IMR-90 (cell line): Measurements from ENCODE around the gene HINT2. TPM values are rescaled to one million over a fixed set of nuclear protein-coding genes. Genes with fewer than 3 reads are reported as not detected.

Experiments used
- ATAC-seq: fragments of 200-7000 bp; cut with Tn5 transposase; 2 replicates; pipeline ENCODE4 v1.9.1; 2020; ENCODE audit warnings: low read depth, mild to moderate bottlenecking, moderate library complexity
- BruUV-seq: library from RNA; stranded (reverse); fragments of 400-500 nt; replicated peaks from 2 replicates; lab custom pipeline; 2021; lab: Mats Ljungman, UMichigan
- CTCF ChIA-PET: fragments of 300-600 bp; formaldehyde crosslinking; extraction: SDS; loops from one replicate; lab custom pipeline; 2021; ENCODE audit warnings: antibody characterized with exemption; lab: Yijun Ruan, JAX
- POLR2A ChIA-PET: fragments of 300-600 bp; sonication (Branson Sonifier 250); formaldehyde crosslinking; loops from one replicate; lab custom pipeline; 2022; ENCODE audit warnings: antibody characterized with exemption; ENCODE audit not compliant: unreplicated experiment; lab: Charles Lee
- DNase-seq: peaks from one replicate; pipeline ENCODE4 v3.0.0; 2013
- H2AFZ ChIP-seq: replicated peaks from 2 replicates; pipeline ENCODE3; 2013; ENCODE audit warnings: low read length, mild to moderate bottlenecking; ENCODE audit not compliant: poor library complexity
- H2AK5ac ChIP-seq: 2 replicates; pipeline ENCODE4 v1.6.1; 2013; ENCODE audit warnings: low read depth, low read length, inconsistent platforms
- H2AK9ac ChIP-seq: replicated peaks from 2 replicates; pipeline ENCODE3; 2013; ENCODE audit warnings: mild to moderate bottlenecking, low read depth, low read length, moderate library complexity; ENCODE audit not compliant: poor library complexity
- H2BK120ac ChIP-seq: 2 replicates; pipeline ENCODE4 v1.6.1; 2013; ENCODE audit warnings: low read depth, low read length, inconsistent platforms
- H2BK15ac ChIP-seq: 3 replicates; pipeline ENCODE4 v1.6.1; 2013; ENCODE audit warnings: low read depth, low read length, inconsistent platforms
- H2BK20ac ChIP-seq: 2 replicates; pipeline ENCODE4 v1.6.1; 2013; ENCODE audit warnings: low read depth, mild to moderate bottlenecking, inconsistent platforms, low read length, moderate library complexity
- H2BK5ac ChIP-seq: 2 replicates; pipeline ENCODE4 v1.6.1; 2013; ENCODE audit warnings: mild to moderate bottlenecking, low read depth, low read length, inconsistent platforms; ENCODE audit not compliant: poor library complexity, severe bottlenecking
- H3K14ac ChIP-seq: replicated peaks from 2 replicates; pipeline ENCODE4 v1.6.1; 2013; ENCODE audit warnings: low read depth, low read length, inconsistent platforms
- H3K18ac ChIP-seq: 2 replicates; pipeline ENCODE4 v1.6.1; 2013; ENCODE audit warnings: low read depth, low read length, control low read depth
- H3K23ac ChIP-seq: 2 replicates; pipeline ENCODE4 v1.6.1; 2013; ENCODE audit warnings: low read depth, low read length, inconsistent platforms
- H3K27ac ChIP-seq: 2 replicates; pipeline ENCODE4 v1.5.1; 2013; ENCODE audit warnings: mild to moderate bottlenecking, control low read depth, low read length; ENCODE audit not compliant: insufficient read depth
- H3K27me3 ChIP-seq: 2 replicates; pipeline ENCODE4 v1.6.1; 2013; ENCODE audit warnings: low read length; ENCODE audit not compliant: control insufficient read depth, insufficient read depth
- H3K36me3 ChIP-seq: 2 replicates; pipeline ENCODE4 v1.6.1; 2013; ENCODE audit warnings: low read length, mixed read lengths; ENCODE audit not compliant: control insufficient read depth, insufficient read depth
- H3K4ac ChIP-seq: 2 replicates; pipeline ENCODE4 v1.6.1; 2013; ENCODE audit warnings: low read depth, low read length, inconsistent platforms
- H3K4me1 ChIP-seq: 2 replicates; pipeline ENCODE4 v1.6.1; 2013; ENCODE audit warnings: low read length, mixed read lengths; ENCODE audit not compliant: control insufficient read depth, insufficient read depth
- H3K4me2 ChIP-seq: 2 replicates; pipeline ENCODE4 v1.6.1; 2013; ENCODE audit warnings: low read depth, mild to moderate bottlenecking, control low read depth, low read length, moderate library complexity
- H3K4me3 ChIP-seq: 2 replicates; pipeline ENCODE4 v1.5.1; 2013; ENCODE audit warnings: low read depth, mild to moderate bottlenecking, control low read depth, low read length, moderate library complexity; ENCODE audit not compliant: insufficient read depth
- H3K56ac ChIP-seq: 2 replicates; pipeline ENCODE4 v1.6.1; 2013; ENCODE audit warnings: low read length, inconsistent platforms; ENCODE audit not compliant: insufficient read depth; ENCODE audit errors: extremely low read depth
- H3K79me1 ChIP-seq, 2 experiments: 2 replicates each; pipeline ENCODE4 v1.6.1; 2013; ENCODE audit warnings: low read length in 2 of 2, inconsistent platforms in 1 of 2, low read depth in 1 of 2
- H3K9ac ChIP-seq: 2 replicates; pipeline ENCODE4 v1.6.1; 2013; ENCODE audit warnings: low read depth, low read length, control low read depth
- H3K9me1 ChIP-seq: 2 replicates; pipeline ENCODE4 v1.6.1; 2013; ENCODE audit warnings: low read length, inconsistent platforms; ENCODE audit not compliant: insufficient read depth
- H3K9me3 ChIP-seq: 2 replicates; pipeline ENCODE4 v1.6.1; 2013; ENCODE audit warnings: low read length; ENCODE audit not compliant: control insufficient read depth, insufficient read depth
- H4K20me1 ChIP-seq: 2 replicates; pipeline ENCODE4 v1.6.1; 2013; ENCODE audit warnings: low read length, inconsistent platforms; ENCODE audit not compliant: insufficient read depth
- H4K5ac ChIP-seq: 2 replicates; pipeline ENCODE4 v1.6.1; 2013; ENCODE audit warnings: mild to moderate bottlenecking, low read depth, low read length, control low read depth
- H4K8ac ChIP-seq, 2 experiments: 2 replicates each; pipeline ENCODE4 v1.6.1; 2013; ENCODE audit warnings: low read depth in 2 of 2, low read length in 2 of 2, control low read depth in 1 of 2, inconsistent platforms in 1 of 2
- H4K91ac ChIP-seq: 2 replicates; pipeline ENCODE4 v1.6.1; 2013; ENCODE audit warnings: low read depth, low read length, inconsistent platforms; ENCODE audit not compliant: insufficient read depth
- BHLHE40 ChIP-seq: fragments of 150-350 bp; IDR thresholded peaks from 2 replicates; pipeline ENCODE4 v1.6.1; 2016; ENCODE audit warnings: mild to moderate bottlenecking, low read depth, low read length
- CEBPB ChIP-seq: IDR thresholded peaks from 2 replicates; pipeline ENCODE4 v1.6.1; 2012; ENCODE audit warnings: low read depth, low read length, improper control_type of control experiment
- CHD1 ChIP-seq: IDR thresholded peaks from 2 replicates; pipeline ENCODE4 v1.6.1; 2012; ENCODE audit warnings: low read depth, low read length, improper control_type of control experiment
- CTCF ChIP-seq: conservative IDR thresholded peaks from 2 replicates; pipeline ENCODE4 v1.5.1; 2012; ENCODE audit warnings: mild to moderate bottlenecking, low read depth, low read length, improper control_type of control experiment
- ELK1 ChIP-seq: fragments of 150-350 bp; IDR thresholded peaks from 2 replicates; pipeline ENCODE4 v1.6.1; 2016; ENCODE audit warnings: low read depth, mild to moderate bottlenecking, low read length, moderate library complexity, borderline replicate concordance
- FOS ChIP-seq: fragments of 150-350 bp; IDR thresholded peaks from 2 replicates; pipeline ENCODE4 v1.6.1; 2016; ENCODE audit warnings: low read depth, low read length
- MAFK ChIP-seq: IDR thresholded peaks from 2 replicates; pipeline ENCODE4 v1.6.1; 2012; ENCODE audit warnings: low read depth, low read length, improper control_type of control experiment
- MAZ ChIP-seq: IDR thresholded peaks from 2 replicates; pipeline ENCODE4 v1.6.1; 2012; ENCODE audit warnings: low read depth, mild to moderate bottlenecking, low read length, improper control_type of control experiment, moderate library complexity, borderline replicate concordance
- MXI1 ChIP-seq: IDR thresholded peaks from 2 replicates; pipeline ENCODE4 v1.6.1; 2012; ENCODE audit warnings: low read depth, mild to moderate bottlenecking, low read length, moderate library complexity, borderline replicate concordance
- NFE2L2 ChIP-seq: fragments of 150-350 bp; IDR thresholded peaks from 2 replicates; pipeline ENCODE4 v1.6.1; 2016; ENCODE audit warnings: low read depth, mild to moderate bottlenecking, low read length
- POLR2A ChIP-seq: IDR thresholded peaks from 2 replicates; pipeline ENCODE4 v1.6.1; 2012; ENCODE audit warnings: mild to moderate bottlenecking, low read depth, low read length
- RAD21 ChIP-seq: IDR thresholded peaks from 2 replicates; pipeline ENCODE4 v1.6.1; 2012; ENCODE audit warnings: low read length, improper control_type of control experiment
- RCOR1 ChIP-seq: IDR thresholded peaks from 2 replicates; pipeline ENCODE4 v1.6.1; 2012; ENCODE audit warnings: mild to moderate bottlenecking, low read length, improper control_type of control experiment; ENCODE audit not compliant: insufficient replicate concordance
- RFX5 ChIP-seq: IDR thresholded peaks from 2 replicates; pipeline ENCODE4 v1.8.0; 2012; ENCODE audit warnings: low read depth, mild to moderate bottlenecking, low read length, moderate library complexity
- SMC3 ChIP-seq: fragments of 150-350 bp; IDR thresholded peaks from 2 replicates; pipeline ENCODE4 v1.6.1; 2016; ENCODE audit warnings: low read depth, mild to moderate bottlenecking, antibody characterized with exemption, low read length, moderate library complexity
- dilution Hi-C: fragments of 300-500 bp; cut with HindIII; formaldehyde crosslinking; loops from one replicate; pipeline ENCODE4 v1.14.3; 2018; ENCODE audit warnings: low sequenced_read_pairs; ENCODE audit not compliant: unreplicated experiment
- in situ Hi-C: fragments of 300-500 bp; cut with MboI; formaldehyde crosslinking; loops from 3 replicates; pipeline ENCODE4 v1.14.3; 2019; ENCODE audit warnings: low sequenced_read_pairs, inconsistent platforms, mixed read lengths
- intact Hi-C: fragments of 100-400 bp; cut with micrococcal nuclease; formaldehyde crosslinking; loops from 2 replicates; pipeline ENCODE4 v1.10.0; 2022
- polyA plus RNA-seq, 3 experiments: library from polyadenylated mRNA; depleted of rRNA; stranded (reverse); fragments of >200 nt; gene quantifications; 2 replicates each; pipeline ENCODE4 v1.2.3, GENCODE V29; 2012; ENCODE audit warnings: low replicate concordance in 1 of 3
- total RNA-seq: library from RNA; depleted of rRNA; stranded (reverse); fragments of >200 nt; gene quantifications from 2 replicates; pipeline ENCODE4 v1.2.3, GENCODE V29; 2012
- TF ChIP-seq, protein P1 (sequence below): fragments of 150-350 bp; IDR thresholded peaks from 2 replicates; pipeline ENCODE4 v1.6.1; 2017; ENCODE audit warnings: mild to moderate bottlenecking, antibody characterized with exemption, low read length, low read depth

Gene HINT2
- total and polyA plus RNA-seq, 2 of the 4 experiments (the other 2 are of a cell fraction): 7.5 to 20.6 TPM

- no peak overlapping the region for H3K56ac ChIP-seq
- no peak overlapping the region for H3K23ac ChIP-seq
- no peak for ATAC-seq
- no peak overlapping the region for H2AFZ ChIP-seq
- CTCF ChIA-PET: no interaction called here
- H3K9ac ChIP-seq: no peak overlapping the region
- no peak overlapping the region for H2BK20ac ChIP-seq
- H3K4me2 ChIP-seq: no peak overlapping the region
- H3K9me3 ChIP-seq: no peaks in the 10 kb centered on the region
- H3K27me3 ChIP-seq: peaks cover 39% of the 10 kb centered on the region
- no peaks in the 10 kb centered on the region for H3K79me1 ChIP-seq
- H4K91ac ChIP-seq: no peak overlapping the region
- H2AK9ac ChIP-seq: no peak overlapping the region
- H2BK120ac ChIP-seq: no peak overlapping the region
- BruUV-seq: no TSS peak
- H2BK15ac ChIP-seq: no peak overlapping the region
- no peak overlapping the region for H4K8ac ChIP-seq
- no peaks in the 10 kb centered on the region for H3K4me1 ChIP-seq
- H3K36me3 ChIP-seq: no peaks in the 10 kb centered on the region
- H4K5ac ChIP-seq: no peak overlapping the region
- dilution Hi-C loops (no loop called here), intact Hi-C loops (no loop called here), in situ Hi-C loops (no loop called here)
- no peak overlapping the region for H3K4ac ChIP-seq
- no peaks in the 10 kb centered on the region; the same call in 1 of the 2 replicates for H3K9me1 ChIP-seq
- no peak overlapping the region for H3K14ac ChIP-seq
- no peak for DNase-seq
- H3K18ac ChIP-seq: no peak overlapping the region
- POLR2A ChIA-PET: no interaction called here
- H2BK5ac ChIP-seq: no peak overlapping the region
- no peaks in the 10 kb centered on the region for H4K20me1 ChIP-seq
- TF ChIP-seq RFX5 (no peak), RAD21 (no peak), MXI1 (no peak), RCOR1 (no peak), SMC3 (no peak), NFE2L2 (no peak), ELK1 (no peak), BHLHE40 (no peak), CTCF (no peak), MAZ (no peak), MAFK (no peak), FOS (no peak), CEBPB (no peak), CHD1 (no peak), POLR2A (no peak)
- TF ChIP-seq, protein P1, sequence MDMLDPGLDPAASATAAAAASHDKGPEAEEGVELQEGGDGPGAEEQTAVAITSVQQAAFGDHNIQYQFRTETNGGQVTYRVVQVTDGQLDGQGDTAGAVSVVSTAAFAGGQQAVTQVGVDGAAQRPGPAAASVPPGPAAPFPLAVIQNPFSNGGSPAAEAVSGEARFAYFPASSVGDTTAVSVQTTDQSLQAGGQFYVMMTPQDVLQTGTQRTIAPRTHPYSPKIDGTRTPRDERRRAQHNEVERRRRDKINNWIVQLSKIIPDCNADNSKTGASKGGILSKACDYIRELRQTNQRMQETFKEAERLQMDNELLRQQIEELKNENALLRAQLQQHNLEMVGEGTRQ: no peak
- no peak overlapping the region for H3K4me3 ChIP-seq
- H3K27ac ChIP-seq: no peak overlapping the region
- no peak overlapping the region for H2AK5ac ChIP-seq
These were observed 31.4 kb downstream of the HINT2 start for GRCh38 chr9:35783418-35783817.
